Measurements from ENCODE around the gene AKAP6.

DNA sequence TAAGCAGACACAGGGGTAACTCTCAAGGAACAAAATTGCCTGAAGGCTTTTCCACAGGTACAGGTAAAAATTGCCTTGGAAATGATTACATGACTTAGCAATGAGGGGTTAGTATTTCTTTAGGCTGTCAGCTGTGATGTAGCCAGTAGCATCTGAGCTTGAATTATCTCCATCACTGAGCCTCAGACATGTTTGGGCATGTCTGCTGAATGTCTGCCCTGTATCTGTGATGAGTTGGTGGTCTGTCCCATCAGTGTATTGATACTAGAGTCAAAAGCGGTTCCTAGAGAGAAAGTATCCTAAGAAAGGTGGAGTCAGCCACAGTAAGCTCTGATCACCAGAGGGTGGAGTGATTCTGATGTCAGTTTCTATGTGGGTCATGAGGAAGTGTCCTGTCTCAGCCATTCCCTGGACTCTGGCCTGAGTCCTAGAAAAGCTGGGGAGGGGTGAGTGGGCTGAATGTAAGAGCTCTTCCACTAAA, 16.3 kb downstream of the AKAP6 start:
- TF ChIP-seq, protein P1, sequence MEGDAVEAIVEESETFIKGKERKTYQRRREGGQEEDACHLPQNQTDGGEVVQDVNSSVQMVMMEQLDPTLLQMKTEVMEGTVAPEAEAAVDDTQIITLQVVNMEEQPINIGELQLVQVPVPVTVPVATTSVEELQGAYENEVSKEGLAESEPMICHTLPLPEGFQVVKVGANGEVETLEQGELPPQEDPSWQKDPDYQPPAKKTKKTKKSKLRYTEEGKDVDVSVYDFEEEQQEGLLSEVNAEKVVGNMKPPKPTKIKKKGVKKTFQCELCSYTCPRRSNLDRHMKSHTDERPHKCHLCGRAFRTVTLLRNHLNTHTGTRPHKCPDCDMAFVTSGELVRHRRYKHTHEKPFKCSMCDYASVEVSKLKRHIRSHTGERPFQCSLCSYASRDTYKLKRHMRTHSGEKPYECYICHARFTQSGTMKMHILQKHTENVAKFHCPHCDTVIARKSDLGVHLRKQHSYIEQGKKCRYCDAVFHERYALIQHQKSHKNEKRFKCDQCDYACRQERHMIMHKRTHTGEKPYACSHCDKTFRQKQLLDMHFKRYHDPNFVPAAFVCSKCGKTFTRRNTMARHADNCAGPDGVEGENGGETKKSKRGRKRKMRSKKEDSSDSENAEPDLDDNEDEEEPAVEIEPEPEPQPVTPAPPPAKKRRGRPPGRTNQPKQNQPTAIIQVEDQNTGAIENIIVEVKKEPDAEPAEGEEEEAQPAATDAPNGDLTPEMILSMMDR (IDR thresholded peaks at IDR 0.05), result no peak
- TF ChIP-seq POLR2A (IDR thresholded peaks at IDR 0.05) (no peak), POLR2AphosphoS5 (IDR thresholded peaks at IDR 0.05) (no peak)
